Islet of Langerhans (tissue), 1 donor: ENCODE data around the gene ANKH.

Experiments
- FAIRE-seq: peaks from one replicate; lab custom pipeline; 2011; peaks lifted over from hg19 to GRCh38; lab: Jason Lieb, UNC

Gene ANKH

DNA sequence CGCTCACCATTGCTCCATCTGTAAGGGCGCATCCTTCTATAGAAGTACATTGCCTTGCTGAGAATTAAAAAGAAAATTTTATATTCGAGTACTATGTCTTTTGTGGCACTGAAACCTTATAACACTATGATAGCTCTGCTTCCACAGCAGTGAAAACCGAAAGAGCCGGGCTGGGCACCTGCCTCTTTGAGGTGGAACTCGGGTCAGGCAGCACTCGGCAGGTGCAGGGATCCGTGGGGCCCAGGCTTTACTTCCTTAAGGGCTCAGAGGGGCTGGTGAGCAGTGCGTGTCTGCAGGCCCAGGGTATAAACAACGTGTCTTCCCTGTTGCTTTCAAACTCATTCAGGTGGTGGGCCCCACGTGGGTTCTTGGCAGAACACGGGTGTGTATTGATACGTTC lies 137.2 kb downstream of the ANKH start:
- FAIRE-seq: no peak

DNA sequence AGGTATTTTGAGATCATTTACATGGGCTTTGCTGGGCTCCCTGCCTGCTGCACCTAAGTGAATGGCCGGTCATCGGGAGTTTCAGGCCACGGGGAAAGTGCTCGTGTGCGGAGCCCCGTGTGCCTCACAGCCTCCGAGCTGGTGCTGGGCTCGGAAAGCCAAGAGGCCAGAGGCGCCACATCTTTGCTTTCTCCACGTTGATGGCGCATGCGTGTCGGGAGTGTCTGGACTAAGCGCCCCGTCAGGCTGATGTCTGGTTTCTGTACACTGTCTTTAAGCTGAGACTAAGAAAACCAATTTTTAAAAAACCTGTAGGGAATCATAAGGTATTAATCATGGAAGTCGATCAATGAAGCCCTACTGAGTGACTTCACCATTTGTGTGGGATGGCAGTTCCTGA lies 137.9 kb downstream of the ANKH start:
- FAIRE-seq: no peak

DNA sequence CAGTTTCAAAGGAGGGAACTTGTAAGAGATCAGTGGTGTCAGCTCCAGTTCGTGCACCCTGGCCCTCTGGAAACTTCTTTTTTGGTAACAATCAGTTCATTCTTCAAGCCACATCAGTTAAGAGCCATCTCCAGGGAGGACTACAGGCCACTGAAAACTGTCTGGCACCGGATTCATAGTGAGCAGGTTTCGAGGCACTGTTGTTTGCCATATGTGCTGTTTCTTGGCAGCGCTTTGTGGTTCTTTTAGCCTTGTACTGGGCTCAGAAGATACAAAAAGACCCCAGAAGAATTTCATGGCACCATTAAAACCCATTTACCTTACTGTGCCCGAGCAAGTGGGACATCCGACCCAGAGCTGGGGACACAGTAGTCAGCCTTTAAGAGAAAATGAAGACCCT lies 138.6 kb downstream of the ANKH start:
- FAIRE-seq: no peak

DNA sequence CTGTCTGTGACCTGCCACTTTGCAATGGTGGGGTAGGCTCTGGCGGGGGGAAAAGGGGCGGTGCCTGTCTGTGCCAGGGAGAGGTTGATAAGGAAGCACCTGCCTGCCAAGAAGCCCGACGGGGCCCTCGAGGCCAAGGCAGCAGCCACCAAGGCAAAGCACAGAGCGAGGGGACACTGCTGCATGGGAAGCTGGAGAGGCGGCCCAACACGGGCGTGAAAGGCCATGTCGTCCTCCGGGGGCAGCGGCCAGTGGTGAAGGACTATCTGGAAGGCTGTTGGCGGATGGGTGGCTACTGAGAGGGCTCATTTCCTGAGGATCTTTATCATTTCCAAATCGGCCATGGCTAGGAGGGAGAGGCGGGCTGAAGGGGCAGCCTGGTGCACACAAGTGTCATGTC lies 140.7 kb downstream of the ANKH start:
- FAIRE-seq: no peak

DNA sequence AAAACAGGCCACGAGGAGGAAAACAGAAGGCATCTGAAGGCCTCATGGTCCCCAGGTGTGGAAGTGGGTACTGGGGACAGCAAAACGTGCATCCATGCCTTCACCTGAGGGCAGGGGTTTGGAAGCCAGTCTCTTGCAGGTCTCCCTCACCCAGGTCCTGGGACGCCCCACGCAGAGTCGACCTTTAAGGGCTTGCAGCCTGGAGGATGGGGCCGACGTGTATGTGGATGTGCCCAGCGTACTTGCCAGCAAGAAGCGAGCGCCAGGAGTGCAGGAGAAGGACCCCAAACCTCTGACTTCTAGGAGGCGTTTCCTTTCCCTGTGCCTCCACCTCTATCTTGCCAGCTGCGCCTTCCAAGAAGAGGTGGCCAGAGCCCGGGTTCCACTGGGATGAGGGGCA lies 141.1 kb downstream of the ANKH start:
- no peak for FAIRE-seq

DNA sequence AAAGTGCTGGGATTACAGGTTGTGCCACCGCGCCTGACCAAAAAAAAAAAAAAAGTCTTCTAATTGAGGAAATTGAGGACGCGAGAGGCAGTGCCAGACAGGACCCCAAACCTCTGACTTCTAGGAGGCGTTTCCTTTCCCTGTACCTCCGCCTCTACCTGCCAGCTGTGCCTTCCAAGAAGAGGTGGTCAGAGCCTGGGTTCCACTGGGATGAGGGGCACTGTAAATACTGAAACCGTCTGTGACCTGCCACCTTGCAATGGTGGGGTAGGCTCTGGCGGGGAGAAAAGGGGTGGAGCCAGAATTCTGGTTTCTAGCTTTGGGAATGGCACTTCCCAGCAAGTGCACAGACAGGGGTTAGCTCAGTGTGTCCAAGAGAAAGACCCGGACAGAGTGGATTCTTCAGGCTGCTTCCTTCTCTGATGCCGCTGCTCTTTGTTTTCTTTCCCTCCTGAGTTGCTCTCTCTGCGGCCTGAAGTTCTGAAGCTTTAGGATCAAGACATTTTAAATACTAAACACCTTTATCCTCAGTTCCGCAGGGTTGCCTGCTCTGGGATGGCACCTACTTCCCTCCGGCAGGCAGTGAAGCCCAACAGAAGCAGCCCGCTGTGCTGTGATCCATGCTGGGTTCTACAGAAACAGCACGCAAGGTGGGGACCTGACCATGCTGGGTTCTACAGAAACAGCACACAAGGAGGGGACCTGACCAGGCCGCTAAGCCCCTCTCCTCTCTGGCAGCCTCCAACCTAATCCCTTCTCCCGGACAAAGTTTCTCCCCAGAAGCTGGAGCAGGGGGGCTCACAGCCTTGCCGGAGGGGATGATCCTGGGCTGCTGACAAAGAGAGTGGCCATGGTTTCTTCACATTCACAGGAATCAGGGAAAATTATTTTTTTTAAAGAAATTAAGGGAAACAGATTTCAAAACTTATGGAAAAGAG lies 141.9 kb downstream of the ANKH start:
- FAIRE-seq: no peak

DNA sequence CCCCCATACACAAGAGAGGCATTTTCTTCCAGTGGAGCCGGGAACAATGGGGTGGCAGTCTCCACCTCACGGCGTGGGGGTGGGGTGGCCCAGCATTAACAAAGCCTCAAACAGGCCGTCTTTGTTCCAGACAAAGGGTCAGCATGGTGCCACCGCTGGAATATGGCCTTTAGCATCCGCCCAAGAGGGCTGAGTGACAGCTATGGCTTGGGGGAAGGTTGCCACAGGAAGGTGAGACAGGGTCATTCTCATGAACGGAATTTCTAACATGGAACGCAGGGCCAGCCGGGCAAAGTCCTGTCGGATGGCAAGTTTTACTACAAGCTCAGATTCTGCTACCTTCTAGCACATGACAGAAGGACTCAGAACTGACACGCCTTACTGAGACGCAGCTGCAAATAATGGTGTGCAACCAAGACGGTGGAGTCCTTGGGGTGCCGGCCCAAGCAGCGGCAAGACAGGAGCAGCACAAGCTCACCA lies 143.1 kb downstream of the ANKH start:
- no peak for FAIRE-seq

DNA sequence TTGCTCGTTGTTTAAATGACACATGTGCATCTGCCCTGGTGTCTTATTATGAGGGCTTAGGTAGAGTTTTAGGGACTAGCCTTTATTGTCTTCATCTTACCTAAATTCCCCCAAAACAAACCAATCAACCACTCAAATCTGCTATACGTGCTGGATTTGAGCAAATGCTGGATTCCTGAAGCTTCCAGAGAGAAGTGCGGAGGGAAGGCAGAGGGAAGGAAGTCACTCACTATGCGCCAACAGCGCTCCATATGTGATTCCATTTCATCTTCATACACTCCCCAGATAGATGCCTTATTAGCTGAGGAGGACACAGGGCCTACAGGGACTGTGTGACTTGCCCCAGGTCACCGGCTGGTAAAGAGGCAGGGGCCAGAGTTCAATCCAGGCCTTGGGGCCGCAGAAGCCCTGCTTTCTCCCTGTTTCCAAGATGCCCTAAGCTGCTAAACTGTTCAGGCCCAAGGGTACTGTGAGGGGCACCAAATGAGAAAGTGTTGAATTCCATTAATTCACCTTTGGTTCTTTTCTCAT lies 143.6 kb downstream of the ANKH start:
- no peak for FAIRE-seq

DNA sequence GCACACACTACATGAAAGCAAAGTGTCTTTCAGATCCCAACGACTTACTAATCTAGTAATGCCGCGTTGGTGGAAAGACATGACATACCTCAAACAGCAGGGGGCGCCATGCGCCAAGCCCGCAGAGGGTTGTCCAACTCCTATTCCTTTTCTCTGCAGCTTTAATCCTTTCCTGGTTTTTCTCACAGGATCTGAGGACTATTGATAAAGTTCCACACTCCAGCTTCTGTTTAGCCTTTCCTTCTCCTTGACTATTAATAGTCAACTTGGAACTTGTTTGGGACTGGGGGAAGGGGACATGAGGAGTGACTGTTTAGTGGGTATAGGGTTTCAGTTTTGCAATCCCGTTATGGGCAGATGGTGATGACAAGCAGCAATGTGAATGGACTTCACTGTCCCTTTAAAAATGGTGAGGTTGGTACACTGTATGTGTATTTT lies 144.1 kb downstream of the ANKH start:
- peak; percentile 98 for FAIRE-seq

DNA sequence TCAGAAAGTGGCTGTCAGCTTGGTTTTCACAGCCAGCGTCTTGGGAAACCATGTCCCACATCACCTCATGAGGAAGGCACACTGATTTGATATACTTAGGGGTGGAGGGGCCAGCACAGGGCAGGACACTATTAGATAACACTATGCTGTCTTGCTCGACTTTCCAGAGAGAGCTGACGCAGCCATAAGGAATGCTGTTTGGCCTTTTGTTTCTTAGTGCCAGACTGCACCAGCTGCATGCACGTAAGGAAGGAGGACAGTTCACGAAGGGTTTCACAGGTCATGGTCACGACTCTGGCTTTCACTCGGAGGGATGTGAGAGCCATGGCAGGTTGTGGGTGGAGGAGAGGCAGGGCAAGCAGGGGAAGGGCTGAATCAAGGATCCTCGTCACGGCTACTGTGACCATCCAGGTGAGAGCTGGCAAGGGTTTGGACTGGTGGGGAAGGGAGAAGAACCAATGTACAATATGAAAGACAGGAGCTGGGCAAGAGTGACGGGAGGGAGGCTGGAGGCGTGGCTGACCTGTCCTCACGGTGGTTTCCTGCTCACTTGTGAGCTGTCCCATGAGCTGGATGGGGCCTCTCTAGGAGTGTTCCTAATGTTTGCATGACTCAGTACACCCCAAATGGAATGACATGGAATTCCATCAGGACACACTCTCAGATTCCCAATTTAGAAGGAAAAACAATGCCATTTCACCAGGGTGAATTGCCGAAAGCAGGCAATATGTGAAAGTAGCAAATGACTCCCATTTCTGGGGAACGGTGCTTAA lies 145.3 kb downstream of the ANKH start:
- no peak for FAIRE-seq

DNA sequence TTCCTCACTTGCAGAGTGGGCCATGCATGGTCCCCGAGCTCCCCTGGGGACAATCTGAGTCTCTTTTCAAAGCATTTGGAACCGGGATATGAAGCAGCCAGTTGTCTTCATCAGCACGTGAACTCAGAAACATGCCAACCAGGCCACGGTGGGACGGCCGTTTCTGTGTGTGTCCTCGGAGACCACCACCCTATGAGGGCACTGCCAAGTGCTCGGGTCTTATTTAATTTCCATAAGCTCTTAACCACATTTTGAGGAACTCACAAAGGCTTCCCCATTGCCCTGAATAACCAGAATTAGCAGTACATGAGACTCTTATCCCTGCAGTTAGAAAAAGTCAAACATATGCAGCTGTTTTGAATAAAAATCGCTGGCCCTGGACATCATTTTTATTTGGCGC lies 146.9 kb downstream of the ANKH start:
- FAIRE-seq: no peak

DNA sequence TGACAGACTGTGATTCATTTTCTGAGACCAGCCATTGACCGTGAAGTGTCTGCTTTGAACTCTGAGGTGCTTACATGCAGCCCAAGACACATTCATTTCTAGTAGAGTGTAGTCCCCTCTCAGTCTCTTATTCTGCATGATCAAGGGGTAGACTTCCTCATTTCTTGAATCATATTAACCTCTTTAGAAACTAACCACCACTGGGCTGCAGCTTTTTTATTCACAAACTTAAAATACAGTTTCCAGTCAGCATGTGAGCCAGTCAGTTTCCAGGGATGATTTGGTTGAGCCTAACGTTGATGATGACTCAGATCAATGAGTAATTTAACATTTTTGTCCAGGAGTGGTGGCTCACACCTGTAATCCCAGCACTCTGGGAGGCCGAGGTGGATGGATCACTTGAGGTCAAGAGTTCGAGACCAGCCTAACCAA lies 147.9 kb downstream of the ANKH start:
- no peak for FAIRE-seq

DNA sequence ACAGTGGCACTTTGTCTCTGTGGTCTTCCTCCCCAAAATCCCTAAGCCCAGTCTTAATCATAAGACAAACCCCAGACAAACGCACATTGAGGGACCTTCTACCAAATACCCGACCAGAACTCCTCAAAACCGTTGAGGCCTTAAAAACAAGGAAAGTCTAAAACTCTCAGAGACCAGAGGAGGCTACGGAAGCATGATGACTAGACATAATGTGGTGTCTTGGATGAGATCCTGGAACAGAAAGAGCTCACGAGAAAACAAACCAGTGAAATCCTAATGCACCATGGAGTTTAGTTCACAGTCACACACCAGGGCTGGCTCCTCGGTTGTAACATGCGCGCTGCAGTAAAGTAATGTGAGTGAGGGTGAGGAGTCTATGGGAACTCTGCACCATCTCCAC lies 148.7 kb downstream of the ANKH start:
- FAIRE-seq: no peak

DNA sequence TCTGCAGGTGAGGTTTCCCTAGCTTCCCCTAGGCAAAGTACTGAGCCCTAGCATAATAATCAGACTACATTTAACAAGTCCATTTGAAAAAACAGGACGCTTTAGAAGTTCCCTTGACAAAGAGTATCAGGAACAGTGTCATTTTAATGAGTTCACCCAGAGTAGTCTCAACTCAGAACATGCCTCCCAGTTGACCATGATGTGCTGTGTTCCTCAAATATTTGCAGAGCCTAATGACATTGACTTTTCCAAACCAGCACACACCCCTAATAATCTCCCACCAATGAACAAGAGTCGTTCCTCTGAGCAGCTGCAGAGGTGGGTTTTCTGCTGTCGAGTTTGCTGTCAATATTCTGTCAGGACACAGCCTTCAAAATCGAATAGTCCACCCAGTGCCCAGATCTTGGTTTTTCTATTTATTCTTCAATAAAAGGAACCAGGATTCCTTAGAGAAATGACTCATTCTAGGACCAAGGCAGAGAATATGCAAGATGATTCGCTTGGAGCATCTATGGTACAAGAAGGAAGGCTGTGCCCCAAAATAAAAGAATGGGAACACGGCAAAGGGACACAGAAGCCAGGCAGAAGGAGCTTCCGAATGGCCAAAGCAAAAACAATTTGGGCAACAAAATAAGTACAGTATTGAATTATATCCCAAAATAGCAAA lies 149.5 kb downstream of the ANKH start:
- no peak for FAIRE-seq

DNA sequence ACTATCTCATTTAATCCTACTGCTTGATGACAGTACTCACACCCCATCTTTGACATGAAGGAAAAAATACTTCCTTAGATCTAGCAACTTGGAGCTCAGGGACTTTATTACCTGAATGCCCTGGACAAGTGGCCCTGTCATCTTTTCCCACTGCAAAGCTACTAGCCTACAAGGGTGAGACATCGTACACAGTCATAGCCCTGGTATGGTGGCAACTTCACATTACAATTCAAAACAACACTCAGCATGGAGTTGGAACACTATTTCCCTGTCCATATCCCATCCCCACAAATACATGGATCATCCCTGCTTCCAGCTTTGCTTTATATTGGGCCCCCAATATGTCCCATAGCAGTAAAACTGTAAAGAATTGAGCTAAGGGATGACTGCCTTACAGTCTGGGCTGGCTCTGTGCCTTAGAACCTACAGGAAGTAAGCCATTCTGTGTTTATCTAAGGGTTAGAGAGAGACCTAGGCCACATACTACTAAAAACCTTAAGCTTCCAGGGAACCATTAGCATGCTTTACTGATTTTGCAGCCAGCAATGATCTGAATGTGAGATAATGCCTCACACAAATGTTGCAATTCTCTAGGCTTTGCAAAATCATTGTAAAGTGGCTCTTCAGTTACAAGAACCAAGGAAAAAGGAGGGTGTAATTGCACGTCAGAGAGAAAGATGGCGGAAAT lies 151.2 kb downstream of the ANKH start:
- no peak for FAIRE-seq

DNA sequence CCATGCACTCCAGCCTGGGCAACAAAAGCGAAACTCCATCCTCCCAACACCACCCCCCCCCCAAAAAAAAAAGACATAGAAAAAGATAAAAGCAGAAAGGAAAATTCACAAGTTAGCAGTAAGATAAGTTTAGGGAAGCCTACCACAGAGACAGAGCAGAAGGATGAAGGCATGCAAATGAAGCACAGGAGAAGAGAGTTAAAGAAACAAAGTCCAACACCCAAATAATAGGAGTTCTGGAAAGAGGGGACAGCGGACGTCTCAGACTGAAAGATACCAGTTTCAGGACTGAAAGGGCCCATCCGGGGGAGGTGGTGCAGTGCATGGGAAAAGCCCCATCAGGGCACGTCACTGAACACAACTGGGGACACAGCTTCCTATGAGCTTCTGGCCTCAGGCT lies 152.8 kb downstream of the ANKH start:
- FAIRE-seq: no peak

DNA sequence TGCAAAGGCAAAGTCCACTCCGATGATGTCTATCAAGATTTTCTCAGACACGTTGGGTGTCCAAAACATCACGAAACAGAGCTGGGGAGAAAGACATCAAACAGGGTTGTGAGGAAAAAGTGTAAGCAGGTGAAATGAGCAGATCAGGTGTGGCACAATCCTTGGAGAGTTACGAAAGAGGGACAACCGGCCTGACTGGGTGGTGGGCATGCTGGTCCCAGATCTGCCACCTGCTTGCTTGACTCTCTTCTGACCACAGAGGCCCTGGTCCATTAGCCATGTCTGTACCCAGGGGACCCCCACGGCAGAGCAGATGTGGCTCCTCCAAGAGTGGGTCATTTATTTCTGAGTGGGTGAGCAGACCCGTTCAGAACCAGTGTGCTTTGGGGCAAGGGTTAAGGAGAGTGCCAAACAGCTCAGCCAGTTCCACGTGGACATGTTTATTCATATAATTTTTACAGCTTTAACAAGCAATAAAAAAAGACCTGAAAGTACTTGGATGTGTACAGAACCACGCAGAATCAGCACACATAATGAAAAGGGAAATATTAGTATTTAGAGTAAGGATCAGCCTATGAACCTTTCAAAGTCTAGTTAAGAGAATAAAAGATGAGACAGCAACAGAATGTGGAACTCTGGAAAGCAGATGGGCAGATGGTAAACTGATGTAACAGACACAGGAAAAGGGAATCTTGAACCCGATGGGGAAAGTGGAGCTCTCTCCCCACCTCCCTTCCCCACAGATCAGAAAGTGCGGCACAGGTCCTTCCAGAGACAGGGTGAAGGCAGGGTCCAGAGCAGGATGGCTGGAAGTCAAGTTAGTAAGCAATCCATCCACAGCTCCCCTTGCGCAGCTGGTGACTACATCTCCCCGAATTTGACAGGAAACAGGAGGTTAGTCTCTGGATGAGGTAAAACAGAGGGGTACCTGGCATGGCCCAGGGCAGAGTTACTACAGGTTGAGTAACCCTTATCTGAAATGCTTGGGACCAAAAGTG lies 154.5 kb downstream of the ANKH start:
- FAIRE-seq: no peak

DNA sequence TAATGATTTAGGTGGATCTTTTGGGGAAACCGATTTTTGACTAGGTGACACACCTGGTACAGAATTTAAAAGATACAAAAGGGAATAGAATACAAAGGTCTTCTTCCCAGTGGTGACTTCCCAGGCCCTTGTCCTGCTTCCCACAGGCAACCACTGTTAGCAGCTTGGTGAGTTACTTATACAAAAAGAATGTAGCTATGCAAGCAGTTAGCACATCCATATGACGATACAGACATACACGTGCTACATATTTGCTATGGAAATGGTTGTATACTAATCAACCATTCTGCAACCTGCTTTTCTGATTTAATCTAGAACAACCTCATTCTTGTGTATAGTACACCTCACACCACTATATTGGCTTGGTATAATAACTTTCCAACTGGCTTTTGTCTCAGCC lies 156.1 kb downstream of the ANKH start:
- FAIRE-seq: no peak

DNA sequence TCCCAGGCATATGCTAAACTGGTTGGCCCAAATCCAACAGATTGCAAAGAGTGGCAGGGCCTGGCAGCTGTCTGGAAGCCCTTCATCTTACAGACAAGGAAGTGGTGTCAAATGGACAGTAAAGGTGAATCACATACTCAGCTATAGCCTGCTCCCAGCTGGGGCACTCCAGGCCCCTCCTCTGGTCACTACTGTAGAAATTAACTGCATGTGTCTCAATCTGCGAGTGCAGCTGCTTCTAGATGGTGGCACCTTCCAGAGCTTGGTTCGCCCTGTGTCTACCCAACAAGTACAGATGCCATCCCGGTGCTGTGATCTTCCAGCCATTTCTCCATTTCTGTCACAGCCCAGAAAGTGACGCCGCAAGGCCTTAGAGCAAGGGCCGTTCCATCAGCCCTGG lies 156.9 kb downstream of the ANKH start:
- no peak for FAIRE-seq
